H1 (cell line): Measurements from ENCODE around the gene ABCC6. TPM values are rescaled to one million over a fixed set of nuclear protein-coding genes. Genes with fewer than 3 reads are reported as not detected.

Experiments
- CTCF ChIA-PET: fragments of 300-600 bp; sonication (Branson Sonifier 250); formaldehyde crosslinking; loops from one replicate; lab custom pipeline; 2021; ENCODE audit not compliant: partially characterized antibody; lab: Charles Lee
- POLR2A ChIA-PET: fragments of 300-600 bp; sonication (Branson Sonifier 250); formaldehyde crosslinking; loops from one replicate; lab custom pipeline; 2021; ENCODE audit warnings: inconsistent platforms; ENCODE audit not compliant: partially characterized antibody; lab: Charles Lee
- DNase-seq, 2 experiments: peaks; one replicate each; pipeline versions ENCODE4 v3.0.0 to v3.0.0-alpha.2; 2010 to 2022; ENCODE audit warnings: low spot score in 2 of 2, low read depth in 1 of 2, mixed read lengths in 1 of 2
- FAIRE-seq: peaks from 2 replicates; lab custom pipeline; 2011; peaks lifted over from hg19 to GRCh38; lab: Jason Lieb, UNC
- H2AFZ ChIP-seq: 2 replicates; pipeline ENCODE4 v1.8.1; 2012; ENCODE audit warnings: low read length, inconsistent platforms
- H2AK5ac ChIP-seq: 2 replicates; pipeline ENCODE4 v1.6.1; 2013; ENCODE audit warnings: low read depth, low read length
- H2BK120ac ChIP-seq: replicated peaks from 2 replicates; pipeline ENCODE3; 2013; ENCODE audit warnings: low read depth, low read length, inconsistent platforms
- H2BK12ac ChIP-seq: 2 replicates; pipeline ENCODE4 v1.6.1; 2013; ENCODE audit warnings: low read depth, low read length
- H2BK15ac ChIP-seq: 2 replicates; pipeline ENCODE4 v1.6.1; 2013; ENCODE audit warnings: low read length
- H2BK20ac ChIP-seq: 2 replicates; pipeline ENCODE4 v1.6.1; 2013; ENCODE audit warnings: low read length
- H2BK5ac ChIP-seq: 2 replicates; pipeline ENCODE4 v1.6.1; 2013; ENCODE audit warnings: low read depth, low read length
- H3K14ac ChIP-seq: 2 replicates; pipeline ENCODE4 v1.6.1; 2013; ENCODE audit warnings: inconsistent platforms; ENCODE audit not compliant: insufficient read length
- H3K18ac ChIP-seq: 2 replicates; pipeline ENCODE4 v1.6.1; 2013; ENCODE audit warnings: low read length; ENCODE audit errors: extremely low read depth
- H3K23ac ChIP-seq: 2 replicates; pipeline ENCODE4 v1.6.1; 2013; ENCODE audit warnings: inconsistent platforms; ENCODE audit not compliant: insufficient read length
- H3K23me2 ChIP-seq: 2 replicates; pipeline ENCODE4 v1.6.1; 2013; ENCODE audit warnings: low read depth, low read length
- H3K27ac ChIP-seq: 2 replicates; pipeline ENCODE4 v1.6.1; 2011; ENCODE audit warnings: low read depth, low read length, inconsistent platforms
- H3K27me3 ChIP-seq, 4 experiments: replicated peaks in 1 of 4; 1 replicate in 1 of 4; 2 replicates in 3 of 4; pipeline versions ENCODE4 v1.6.1 to v1.8.1; 2011 to 2013; ENCODE audit warnings: low read length in 3 of 4, mild to moderate bottlenecking in 3 of 4, inconsistent platforms in 2 of 4, mixed read lengths in 2 of 4, moderate library complexity in 1 of 4; ENCODE audit not compliant: control insufficient read depth in 3 of 4, insufficient read depth in 3 of 4; ENCODE audit errors: extremely low read depth in 1 of 4
- H3K36me3 ChIP-seq, 4 experiments: 2 replicates each; pipeline versions ENCODE4 v1.6.1 to v1.8.1; 2011 to 2013; ENCODE audit warnings: mild to moderate bottlenecking in 4 of 4, low read length in 3 of 4, moderate library complexity in 2 of 4, control low read depth in 1 of 4, inconsistent platforms in 1 of 4; ENCODE audit not compliant: insufficient read depth in 4 of 4, control insufficient read depth in 2 of 4
- H3K4ac ChIP-seq: replicated peaks from 2 replicates; pipeline ENCODE3; 2013; ENCODE audit warnings: low read length, low read depth, mixed read lengths, inconsistent platforms; ENCODE audit not compliant: insufficient read length
- H3K4me1 ChIP-seq, 4 experiments: replicated peaks in 1 of 4; 1 replicate in 1 of 4; 2 replicates in 3 of 4; pipeline versions ENCODE4 v1.6.1 to v1.8.1; 2011 to 2013; ENCODE audit warnings: low read length in 3 of 4, inconsistent platforms in 2 of 4, mixed read lengths in 1 of 4; ENCODE audit not compliant: insufficient read depth in 4 of 4, control insufficient read depth in 3 of 4
- H3K4me2 ChIP-seq, 2 experiments: 2 replicates each; pipeline versions ENCODE4 v1.6.1 to v1.8.1; 2011 to 2013; ENCODE audit warnings: low read depth in 2 of 2, low read length in 2 of 2, control low read depth in 1 of 2, inconsistent platforms in 1 of 2, mild to moderate bottlenecking in 1 of 2; ENCODE audit not compliant: insufficient read depth in 1 of 2
- H3K4me3 ChIP-seq, 4 experiments: fragments of 200-600, 300-600 bp in 1 of 4; sonication (generic), shearing (Covaris generic), sonication (Bioruptor Twin) in 1 of 4; 2 replicates each; pipeline versions ENCODE4 v1.5.1 to v1.8.1; 2011 to 2016; ENCODE audit warnings: low read length in 4 of 4, low read depth in 3 of 4, control low read depth in 2 of 4, inconsistent platforms in 2 of 4, mild to moderate bottlenecking in 2 of 4, mixed read lengths in 1 of 4, moderate library complexity in 1 of 4; ENCODE audit not compliant: insufficient read depth in 2 of 4; ENCODE audit errors: extremely low read depth in 1 of 4
- H3K56ac ChIP-seq: replicated peaks from 2 replicates; pipeline ENCODE3; 2013; ENCODE audit warnings: low read depth, mild to moderate bottlenecking, mixed read lengths, low read length, inconsistent platforms; ENCODE audit not compliant: insufficient read length
- H3K79me1 ChIP-seq: 2 replicates; pipeline ENCODE4 v1.6.1; 2013; ENCODE audit warnings: low read depth, low read length, control low read depth
- H3K79me2 ChIP-seq, 2 experiments: 2 replicates each; pipeline versions ENCODE4 v1.6.1 to v1.8.1; 2012 to 2013; ENCODE audit warnings: low read length in 2 of 2, mild to moderate bottlenecking in 2 of 2, inconsistent platforms in 1 of 2; ENCODE audit not compliant: insufficient read depth in 2 of 2, control insufficient read depth in 1 of 2
- H3K9ac ChIP-seq, 4 experiments: replicated peaks in 1 of 4; 1 replicate in 1 of 4; 2 replicates in 3 of 4; pipeline versions ENCODE4 v1.6.1 to v1.8.1; 2011 to 2013; ENCODE audit warnings: low read depth in 3 of 4, low read length in 3 of 4, control low read depth in 2 of 4, mild to moderate bottlenecking in 2 of 4, moderate library complexity in 2 of 4, inconsistent platforms in 1 of 4; ENCODE audit errors: extremely low read depth in 1 of 4
- H3K9me3 ChIP-seq, 2 experiments: 2 replicates each; pipeline versions ENCODE4 v1.6.1 to v1.8.1; 2012 to 2013; ENCODE audit warnings: mild to moderate bottlenecking in 2 of 2, moderate library complexity in 2 of 2, control low read depth in 1 of 2, inconsistent platforms in 1 of 2, low read depth in 1 of 2, low read length in 1 of 2, mixed read lengths in 1 of 2; ENCODE audit not compliant: insufficient read depth in 2 of 2
- H4K20me1 ChIP-seq, 2 experiments: replicated peaks in 1 of 2; 2 replicates each; pipeline versions ENCODE3 to v1.8.1; 2011 to 2013; ENCODE audit warnings: inconsistent platforms in 2 of 2, low read length in 2 of 2, mild to moderate bottlenecking in 1 of 2; ENCODE audit not compliant: insufficient read depth in 2 of 2, control insufficient read depth in 1 of 2
- H4K5ac ChIP-seq: 2 replicates; pipeline ENCODE4 v1.6.1; 2013; ENCODE audit warnings: low read length, low read depth, mixed read lengths, inconsistent platforms; ENCODE audit not compliant: insufficient read length
- H4K8ac ChIP-seq: 2 replicates; pipeline ENCODE4 v1.8.0; 2013; ENCODE audit warnings: mild to moderate bottlenecking, moderate library complexity, low read length, inconsistent platforms; ENCODE audit not compliant: insufficient read depth; ENCODE audit errors: extremely low read depth
- H4K91ac ChIP-seq: replicated peaks from 2 replicates; pipeline ENCODE3; 2013; ENCODE audit warnings: low read length, mixed read lengths, inconsistent platforms; ENCODE audit not compliant: insufficient read length
- CEBPB ChIP-seq: IDR thresholded peaks from 2 replicates; pipeline ENCODE4 v1.6.1; 2012; ENCODE audit warnings: low read depth, low read length
- EZH2 ChIP-seq: fragments of 200-600 bp; sonication (generic); IDR thresholded peaks from 2 replicates; pipeline ENCODE4 v1.7.1; 2012; ENCODE audit warnings: low read depth, mild to moderate bottlenecking, moderate library complexity, low read length, inconsistent platforms; ENCODE audit not compliant: severe bottlenecking
- HDAC6 ChIP-seq: IDR thresholded peaks from one replicate; pipeline ENCODE4 v1.7.1; 2012; ENCODE audit warnings: low read depth, mild to moderate bottlenecking, inconsistent platforms, low read length, moderate library complexity
- JUN ChIP-seq: IDR thresholded peaks from 2 replicates; pipeline ENCODE4 v1.6.1; 2011; ENCODE audit warnings: low read depth, mild to moderate bottlenecking, improper control_type of control experiment, low read length
- SIX5 ChIP-seq: IDR thresholded peaks from 2 replicates; pipeline ENCODE4 v1.6.1; 2011; ENCODE audit warnings: mild to moderate bottlenecking, low read depth, low read length
- SUZ12 ChIP-seq: fragments of 200-600 bp; sonication (generic); IDR thresholded peaks from 2 replicates; pipeline ENCODE4 v1.6.1; 2012; ENCODE audit warnings: mild to moderate bottlenecking, inconsistent platforms, low read length, moderate library complexity, mixed read lengths
- WGBS, 2 experiments: shearing (Covaris generic) in 1 of 2; methylation state at CpG; one replicate each; pipeline versions ENCODE4 v1.1.6 to v1.1.7; 2013 to 2015; ENCODE audit warnings: low lambda C conversion rate in 2 of 2, mixed read lengths in 2 of 2, inconsistent platforms in 1 of 2, low coverage in 1 of 2, missing lambda C conversion rate in 1 of 2; ENCODE audit not compliant: insufficient replicate concordance in 2 of 2, insufficient coverage in 1 of 2, insufficient read length in 1 of 2; ENCODE audit errors: extremely low coverage in 1 of 2, missing lambda C conversion rate in 1 of 2; 5-methylcytosine and 5-hydroxymethylcytosine counted together
- polyA plus RNA-seq, 7 experiments: library from polyadenylated mRNA; depleted of rRNA in 3 of 7; stranded (reverse) in 5 of 7; unstranded in 2 of 7; fragments of >200 nt in 5 of 7; fragments of 200-250 nt in 2 of 7; gene quantifications; 1 replicate in 5 of 7; 2 replicates in 1 of 7; 4 replicates in 1 of 7; pipeline versions ENCODE4 v1.2.1 to v1.2.3, GENCODE V29; 2011 to 2013; ENCODE audit warnings: missing spikeins in 2 of 7, mixed read lengths in 2 of 7
- total RNA-seq: library from RNA; stranded (reverse); fragmentation: NEBNext Ultra II Directional; extraction: Animal tissue kit (Norgen Biotek cat#: 25700); gene quantifications from 2 replicates; pipeline ENCODE4 v1.2.1, GENCODE V29; 2021

Gene ABCC6
- total and polyA plus RNA-seq, 2 of the 8 experiments (the other 6 are each of a cell fraction or from before 2014, with no cell fraction given) = 1.6 to 1.8 TPM

- H3K27ac ChIP-seq = no peak overlapping the region
- H4K91ac ChIP-seq = no peak overlapping the region
- no peaks in the 10 kb centered on the region for H3K79me1 ChIP-seq
- no peak overlapping the region for H3K9ac ChIP-seq
- no peak overlapping the region for H3K4me3 ChIP-seq
- no peak overlapping the region for H2AFZ ChIP-seq
- H2BK120ac ChIP-seq = no peak overlapping the region
- H3K9me3 ChIP-seq = no peaks in the 10 kb centered on the region
- H2BK12ac ChIP-seq = no peak overlapping the region
- H4K8ac ChIP-seq = no peak overlapping the region
- no peak overlapping the region for H2BK20ac ChIP-seq
- no peaks in the 10 kb centered on the region for H3K79me2 ChIP-seq
- no peak overlapping the region for H2BK15ac ChIP-seq
- peaks cover 10 to 46% (median 37%) of the 10 kb centered on the region in 4 experiments; a peak in 7 of 8 replicates for H3K36me3 ChIP-seq
- no peak overlapping the region for H3K4me2 ChIP-seq
- H3K23ac ChIP-seq = no peak overlapping the region
- H3K18ac ChIP-seq = no peak overlapping the region
- no peaks in the 10 kb centered on the region for H3K23me2 ChIP-seq
- ChIA-PET CTCF (interaction anchor here (0.8 to 1.5 kb wide), 2 partner anchors 14 to 17 kb away, joined by 3 read pairs; no protein-coding TSS in a partner anchor), POLR2A (no interaction called here)
- H2AK5ac ChIP-seq = no peak overlapping the region
- H2BK5ac ChIP-seq = no peak overlapping the region
- no peak overlapping the region for H4K5ac ChIP-seq
- no peak overlapping the region for H3K14ac ChIP-seq
- H3K56ac ChIP-seq = no peak overlapping the region
- H4K20me1 ChIP-seq = peaks cover 2 to 5% of the 10 kb centered on the region in 2 experiments
- WGBS, 2 experiments = 85% methylated on average over 6 of the region's 6 CpGs; no CpG with 5 or more reads in 1 of the 2 experiments
- no peak for TF ChIP-seq JUN
- no peak for TF ChIP-seq SUZ12
- TF ChIP-seq HDAC6 = no peak
- no peak for TF ChIP-seq CEBPB
- no peak for TF ChIP-seq EZH2
- TF ChIP-seq SIX5 = no peak
- H3K4ac ChIP-seq = no peak overlapping the region
- no peaks in the 10 kb centered on the region; a peak in 1 of 7 replicates for H3K4me1 ChIP-seq
- DNase-seq = no peak
- no peaks in the 10 kb centered on the region for H3K27me3 ChIP-seq
- FAIRE-seq = no peak
Observed at GRCh38 chr16:16106466-16106865, 116.8 kb downstream of the ABCC6 start.
